Hindlimb muscle (tissue), 1 donor: Measurements from ENCODE around the gene CELA3B. TPM values are rescaled to one million over a fixed set of nuclear protein-coding genes. Genes with fewer than 3 reads are reported as not detected.
"Not testable (repeated sequence)": the region's sequence is repeated elsewhere in the genome, so short reads cannot be mapped to it uniquely, and the experiment has no call there.

Experiments used
- DNase-seq: peaks from one replicate; pipeline ENCODE4 v3.0.0-alpha.2; 2013
- polyA plus RNA-seq: library from polyadenylated mRNA; unstranded; fragments of 120-200 nt; gene quantifications from one replicate; pipeline ENCODE4 v1.2.1, GENCODE V29; 2013; ENCODE audit not compliant: insufficient read length

CELA3B gene
- polyA plus RNA-seq, 1 donor = not detected

DNA sequence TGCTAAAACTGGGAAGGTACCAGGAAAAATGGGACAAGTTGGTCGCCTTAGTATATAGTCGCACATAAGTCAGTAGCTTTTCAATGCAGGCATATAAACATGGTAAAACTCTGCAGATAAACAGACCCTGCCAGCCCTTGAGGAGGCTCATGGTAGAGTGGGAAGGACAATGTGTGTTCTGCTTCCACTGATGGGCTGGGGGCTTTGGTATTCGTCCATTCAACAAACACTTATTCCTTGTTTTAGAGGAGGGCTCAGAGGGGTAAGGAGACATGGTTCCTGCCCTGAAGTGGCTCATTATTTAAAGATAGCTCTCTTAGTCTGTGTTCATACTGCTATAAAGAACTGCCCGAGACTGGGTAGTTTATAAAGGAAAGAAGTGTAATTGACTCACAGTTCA, 35.9 kb downstream of the CELA3B start:
- not testable (repeated sequence) for DNase-seq

DNA sequence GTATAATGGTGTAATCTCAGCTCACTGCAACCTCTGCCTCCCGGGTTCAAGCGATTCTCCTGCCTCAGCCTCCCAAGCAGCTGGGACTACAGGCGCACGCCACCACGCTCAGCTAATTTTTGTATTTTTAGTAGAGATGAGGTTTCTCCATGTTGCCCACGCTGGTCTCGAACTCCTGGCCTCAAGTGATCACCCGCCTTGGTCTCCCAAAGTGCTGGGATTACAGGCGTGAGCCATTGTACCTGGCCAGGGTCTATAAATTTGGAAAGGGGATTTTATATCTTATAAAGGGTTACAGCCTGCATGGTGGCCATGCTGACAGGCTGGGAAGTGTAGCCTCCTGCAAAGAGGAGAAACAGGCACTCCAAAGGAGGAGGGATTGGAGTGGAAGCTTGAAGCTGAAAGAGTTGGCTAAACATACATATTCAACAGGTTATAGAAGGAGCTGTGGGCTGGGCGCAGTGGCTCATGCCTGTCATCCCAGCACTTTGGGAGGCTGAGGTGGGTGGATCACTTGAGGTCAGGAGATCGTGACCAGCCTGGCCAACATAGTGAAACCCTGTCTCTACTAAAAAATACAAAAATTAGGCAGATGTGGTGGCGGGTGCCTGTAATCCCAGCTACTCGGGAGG, 37.9 kb downstream of the CELA3B start:
- DNase-seq = not testable (repeated sequence)

DNA sequence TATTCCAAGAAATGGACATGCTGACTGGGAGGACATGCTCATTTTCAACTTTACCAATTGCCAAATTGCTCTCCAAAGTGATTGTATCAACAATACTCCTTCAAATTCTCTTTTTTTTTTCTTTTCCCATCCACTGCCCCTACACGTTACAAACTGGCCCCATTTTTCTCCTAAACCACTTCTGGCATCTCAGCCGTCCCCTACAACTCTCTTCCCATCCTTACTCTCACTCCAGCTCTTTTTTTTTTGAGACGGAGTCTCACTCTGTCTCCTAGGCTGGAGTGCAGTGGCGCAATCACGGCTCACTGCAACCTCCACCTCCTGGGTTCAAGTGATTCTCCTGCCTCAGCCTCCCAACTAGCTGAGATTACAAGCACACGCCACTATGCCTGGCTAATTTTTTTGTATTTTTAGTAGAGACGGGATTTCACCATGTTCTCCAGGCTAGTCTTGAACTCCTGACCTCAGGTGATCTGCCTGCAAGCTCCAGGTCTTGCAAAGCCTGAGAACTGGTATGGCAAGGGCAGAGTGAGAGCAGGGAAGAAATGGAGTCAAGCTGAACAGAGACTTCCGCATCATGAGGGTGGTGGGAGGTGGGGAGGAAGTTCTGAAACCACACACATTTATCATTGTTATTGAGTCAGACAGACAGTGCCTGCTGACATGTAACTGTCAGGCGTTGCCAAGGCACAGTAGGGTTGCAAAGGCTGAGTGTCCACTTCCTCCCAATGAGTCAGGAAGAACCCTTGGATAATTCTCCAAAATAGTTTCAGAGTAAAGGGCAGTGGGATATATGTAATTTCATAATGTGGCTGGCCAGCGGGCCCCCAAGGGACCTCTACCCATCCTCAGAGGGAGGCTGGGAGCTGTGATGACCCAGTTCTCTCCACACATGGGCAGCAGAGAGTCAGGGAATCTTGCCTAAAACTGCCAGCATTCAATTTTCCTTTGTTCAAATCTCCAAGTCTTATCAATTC, 42.0 kb downstream of the CELA3B start:
- DNase-seq = no peak

DNA sequence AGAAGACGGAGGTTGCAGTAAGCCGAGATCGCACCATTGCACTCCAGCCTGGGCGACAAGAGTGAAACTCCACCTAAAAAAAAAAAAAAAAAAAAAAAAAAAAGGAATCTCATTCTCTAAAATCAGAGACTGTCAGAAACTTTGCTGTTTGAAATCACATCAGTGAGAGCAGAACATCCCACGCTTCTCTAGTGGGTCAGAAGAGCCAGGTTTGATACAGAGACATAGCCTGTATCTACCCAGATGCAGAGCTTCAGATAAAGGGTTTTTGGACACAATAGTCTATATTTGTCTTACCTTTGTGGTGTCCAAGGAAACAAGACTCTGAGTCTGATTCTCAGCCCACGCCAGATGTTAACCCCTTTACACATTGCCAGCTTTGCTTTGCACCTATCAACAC, 44.2 kb downstream of the CELA3B start:
- no peak for DNase-seq

DNA sequence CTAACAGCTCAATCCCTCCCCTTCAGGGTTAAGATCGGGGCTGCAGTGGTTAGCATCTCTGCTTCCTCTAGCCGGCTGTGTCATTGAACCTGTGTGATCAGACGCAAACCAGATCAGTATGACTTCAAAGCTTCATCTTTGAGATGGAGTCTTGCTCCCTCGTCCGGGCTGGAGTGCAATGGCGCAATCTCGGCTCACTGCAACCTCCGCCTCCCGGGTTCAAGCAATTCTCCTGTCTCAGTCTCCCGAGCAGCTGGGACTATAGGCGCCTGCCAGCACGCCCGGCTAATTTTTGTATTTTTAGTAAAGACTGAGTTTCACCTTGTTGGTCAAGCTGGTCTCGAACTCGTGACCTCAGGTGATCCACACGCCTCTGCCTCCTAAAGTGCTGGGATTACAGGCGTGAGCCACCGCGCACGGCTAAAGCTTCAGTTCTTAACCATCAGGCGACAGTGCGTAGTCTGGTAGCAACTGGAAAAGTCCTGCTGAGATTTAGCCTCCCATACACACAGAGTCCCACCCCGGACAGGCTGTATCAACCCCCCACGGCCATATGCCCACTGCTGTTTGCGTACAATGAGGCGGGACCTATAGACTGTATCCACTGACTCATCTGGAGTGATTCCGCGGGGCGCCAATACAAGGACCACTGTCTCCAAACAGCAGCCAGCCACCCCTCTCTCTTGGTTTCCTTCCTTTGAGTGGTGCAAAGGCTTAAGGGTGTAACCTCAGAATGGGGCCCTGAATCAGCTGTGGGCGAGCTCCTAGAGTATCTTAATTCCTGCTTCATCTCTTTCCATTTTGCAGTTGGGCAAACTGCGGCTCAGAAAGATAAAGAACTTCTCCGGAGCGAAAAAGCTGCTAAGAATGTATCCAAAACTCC, 47.9 kb downstream of the CELA3B start:
- DNase-seq = peak; percentile 76

DNA sequence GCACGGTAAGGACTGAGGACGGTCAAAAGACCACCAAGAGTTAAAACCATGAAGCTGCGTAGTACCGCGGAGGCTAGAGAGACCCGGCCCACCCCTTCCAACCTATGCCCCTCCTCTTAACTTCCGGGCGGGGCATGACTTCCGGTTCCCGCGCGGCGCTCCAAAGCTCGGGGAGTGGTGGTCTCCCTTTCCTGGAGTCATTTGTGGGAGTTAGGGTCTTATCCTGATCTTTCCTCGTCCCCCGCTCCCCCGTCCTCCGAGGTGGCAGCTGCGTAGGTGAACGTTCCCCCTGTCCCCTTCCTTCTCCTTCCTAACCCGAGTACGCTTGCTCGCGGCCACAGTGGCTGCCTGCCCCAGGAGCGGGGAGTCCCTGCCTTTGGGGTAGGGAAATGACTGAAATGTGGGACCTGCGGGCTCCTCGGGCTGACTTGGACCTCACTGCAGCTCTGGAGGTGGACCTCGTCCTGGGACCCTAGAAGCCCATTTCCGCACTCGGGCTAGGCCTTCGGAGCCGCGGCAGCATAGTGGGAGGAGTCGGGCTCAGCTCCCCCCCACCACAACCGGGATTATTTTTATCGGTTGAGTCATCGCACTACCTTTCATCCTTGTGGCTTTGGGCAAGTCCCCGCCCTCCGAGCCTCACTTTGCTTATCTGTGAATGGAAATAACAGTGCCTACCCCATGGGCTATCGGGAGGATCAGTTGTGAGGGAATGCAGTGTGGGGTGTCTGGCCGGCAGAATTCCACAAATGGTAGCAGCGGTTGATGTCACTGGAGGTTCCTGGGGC, 48.7 kb downstream of the CELA3B start:
- peak; percentile 89 for DNase-seq

DNA sequence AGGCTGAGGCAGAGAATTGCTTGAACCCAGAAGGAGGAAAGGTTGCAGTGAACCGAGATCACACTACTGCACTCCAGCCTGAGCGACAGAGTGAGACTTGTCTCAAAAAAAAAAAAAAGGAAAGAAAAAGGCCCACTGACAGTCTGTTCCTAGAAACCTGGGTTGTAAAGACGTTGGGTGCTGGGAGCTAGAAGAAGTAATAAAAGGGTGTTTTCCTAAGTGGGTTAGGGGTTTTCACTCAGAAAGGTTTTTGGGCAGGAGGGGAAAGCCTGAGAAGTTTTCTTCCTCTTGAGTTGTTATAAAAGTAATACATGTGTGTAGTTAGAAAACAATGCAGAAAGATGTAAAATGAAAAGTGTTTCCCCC, 50.1 kb downstream of the CELA3B start:
- DNase-seq = no peak

DNA sequence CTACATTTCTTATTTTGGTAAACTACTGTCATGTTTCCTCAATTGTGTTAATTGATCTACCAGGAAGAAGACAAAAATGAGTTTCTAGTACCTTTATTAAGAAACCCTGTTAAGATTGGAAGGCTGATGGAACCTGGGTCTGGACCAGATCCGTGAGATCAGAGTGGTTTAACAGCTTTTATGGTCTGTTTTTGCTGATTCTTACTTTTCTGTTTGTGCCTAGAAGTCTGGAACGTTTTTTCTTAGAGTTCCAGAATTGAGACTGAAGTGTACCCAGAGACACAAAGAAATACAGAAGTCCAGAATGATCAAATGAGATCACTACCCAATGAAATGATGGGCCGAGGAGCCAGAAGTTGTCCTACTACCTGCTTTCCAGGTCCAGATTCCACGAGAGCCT, 53.2 kb downstream of the CELA3B start:
- DNase-seq = no peak

DNA sequence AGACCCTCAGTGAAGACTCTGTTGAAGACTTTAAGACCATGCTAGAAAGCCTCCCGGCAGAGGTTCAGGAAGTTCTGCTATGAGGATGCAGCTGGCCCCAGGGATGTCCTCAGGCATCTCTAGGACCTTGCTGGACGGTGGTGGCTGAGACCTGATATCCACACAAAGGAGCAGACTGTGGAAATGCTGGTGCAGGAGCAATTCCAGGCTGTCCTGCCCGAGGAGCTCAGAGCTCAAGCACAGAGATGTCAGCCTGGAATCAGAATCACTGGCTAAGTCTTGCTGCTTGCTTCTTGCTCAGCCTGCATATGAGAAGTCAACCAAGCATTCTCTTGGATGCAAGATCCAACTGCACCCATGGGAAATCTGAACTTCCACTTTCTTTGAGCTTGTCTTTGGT, 53.7 kb downstream of the CELA3B start:
- DNase-seq = no peak

DNA sequence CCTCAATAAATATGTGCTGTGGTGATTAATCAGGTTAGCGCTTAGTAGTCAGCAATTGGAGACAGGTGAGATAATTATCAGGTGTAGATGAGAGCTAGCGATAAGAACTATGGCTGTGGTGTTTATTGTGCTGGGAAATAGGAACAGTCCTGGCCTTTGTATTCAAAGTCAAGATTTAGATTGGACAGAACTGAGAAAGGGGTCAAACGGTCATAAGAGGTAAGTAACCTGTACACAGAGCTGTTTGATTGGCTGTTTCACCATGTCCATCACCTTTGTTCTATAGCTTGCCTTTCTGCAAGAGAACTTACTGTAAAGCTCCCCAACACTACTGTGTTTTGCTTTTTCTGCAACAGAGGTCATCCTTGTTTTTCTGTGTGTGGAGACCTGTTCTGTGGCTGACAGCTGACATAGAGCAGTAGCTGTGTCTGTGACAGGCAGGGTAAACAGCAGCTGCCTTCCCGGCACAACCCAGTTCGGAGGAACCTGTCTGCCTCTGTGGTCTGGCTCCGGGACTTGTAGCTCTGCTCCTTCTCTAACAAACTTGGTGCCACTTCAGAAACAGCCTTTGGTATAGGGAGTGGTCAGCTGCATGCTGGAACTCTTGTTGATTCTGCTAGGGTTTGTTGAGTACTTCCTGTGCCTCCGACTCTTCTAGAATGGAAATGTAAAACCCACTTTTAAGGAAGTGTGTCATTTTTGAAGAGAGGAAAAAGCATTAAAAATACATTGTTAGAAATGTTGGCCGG, 54.6 kb downstream of the CELA3B start:
- DNase-seq = no peak

DNA sequence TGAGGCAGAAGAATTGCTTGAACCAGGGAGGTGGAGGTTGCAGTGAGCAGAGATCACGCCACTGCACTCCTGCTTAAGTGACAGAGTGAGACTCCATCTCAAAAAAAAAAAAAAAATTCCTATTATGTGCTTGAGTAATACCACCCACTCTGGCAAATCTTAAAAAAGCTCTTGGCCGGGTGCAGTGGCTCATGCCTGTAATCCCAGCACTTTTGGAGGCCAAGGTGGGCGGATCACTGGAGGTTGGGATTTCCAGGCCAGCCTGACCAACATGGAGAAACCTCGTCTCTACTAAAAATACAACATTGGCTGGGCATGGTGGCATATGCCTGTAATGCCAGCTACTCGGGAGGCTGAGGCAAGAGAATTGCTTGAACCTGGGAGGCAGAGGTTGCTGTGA, 58.0 kb downstream of the CELA3B start:
- DNase-seq = not testable (repeated sequence)

DNA sequence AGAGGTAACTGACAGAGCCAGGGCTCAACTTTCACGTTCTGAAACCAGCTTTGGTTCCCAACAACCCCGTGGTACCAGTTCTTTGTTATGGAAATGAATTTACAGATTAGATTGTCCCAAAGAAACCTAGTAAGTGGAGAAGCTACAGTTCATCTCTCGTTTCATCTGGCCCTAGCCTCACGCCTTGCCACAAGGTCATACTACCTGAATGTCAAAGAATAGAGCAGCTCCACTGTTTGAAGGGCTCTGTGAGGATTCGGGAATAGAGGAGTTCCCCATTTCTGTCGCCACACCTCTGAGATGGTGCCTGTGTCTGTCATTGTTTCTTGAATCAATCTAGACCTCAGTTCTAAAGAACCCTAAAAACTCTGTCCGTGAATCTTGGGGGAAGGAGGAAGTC, 60.7 kb downstream of the CELA3B start:
- no peak for DNase-seq

DNA sequence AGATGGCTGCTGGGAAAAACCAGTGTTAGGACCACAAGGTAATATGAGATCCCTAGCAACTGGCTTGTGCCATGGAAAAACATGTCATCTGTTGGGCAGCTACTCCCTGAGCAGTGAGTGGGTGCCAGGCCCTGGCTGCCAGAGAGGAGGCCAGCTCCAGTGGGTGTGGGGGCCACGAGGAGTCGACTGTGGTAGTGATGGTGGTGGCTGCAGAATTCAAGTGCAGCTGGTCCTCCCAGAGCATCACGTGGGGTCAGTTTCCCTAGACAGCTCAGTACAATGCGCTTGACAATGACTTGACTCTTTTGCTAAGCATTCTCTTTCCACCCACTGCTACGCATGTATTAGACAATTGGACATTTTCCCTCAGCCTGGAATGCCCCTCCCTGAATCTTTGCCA, 61.2 kb downstream of the CELA3B start:
- peak; percentile 48 for DNase-seq

Other genes with a start within 250 kb of the CELA3B start
- gene USP48, start 193.9 kb upstream of the CELA3B start, polyA plus RNA-seq = 45.0 TPM
- 4.8 TPM for gene LDLRAD2, start 164.8 kb upstream of the CELA3B start, polyA plus RNA-seq
- gene HSPG2, start 39.7 kb upstream of the CELA3B start, polyA plus RNA-seq = 350 TPM
- gene CELA3A, start 24.6 kb downstream of the CELA3B start, polyA plus RNA-seq = not detected
- 188 TPM for gene CDC42, start 75.7 kb downstream of the CELA3B start, polyA plus RNA-seq
- 10.3 TPM for gene WNT4, start 166.1 kb downstream of the CELA3B start, polyA plus RNA-seq